Measurements from ENCODE around the gene IDE. TPM values are rescaled to one million over a fixed set of nuclear protein-coding genes. Genes with fewer than 3 reads are reported as not detected.

The IDE gene
- total and polyA plus RNA-seq, 2 of the 13 experiments (the other 11 are each of a cell fraction or from before 2014, with no cell fraction given): 16.1 to 52.1 TPM

DNA sequence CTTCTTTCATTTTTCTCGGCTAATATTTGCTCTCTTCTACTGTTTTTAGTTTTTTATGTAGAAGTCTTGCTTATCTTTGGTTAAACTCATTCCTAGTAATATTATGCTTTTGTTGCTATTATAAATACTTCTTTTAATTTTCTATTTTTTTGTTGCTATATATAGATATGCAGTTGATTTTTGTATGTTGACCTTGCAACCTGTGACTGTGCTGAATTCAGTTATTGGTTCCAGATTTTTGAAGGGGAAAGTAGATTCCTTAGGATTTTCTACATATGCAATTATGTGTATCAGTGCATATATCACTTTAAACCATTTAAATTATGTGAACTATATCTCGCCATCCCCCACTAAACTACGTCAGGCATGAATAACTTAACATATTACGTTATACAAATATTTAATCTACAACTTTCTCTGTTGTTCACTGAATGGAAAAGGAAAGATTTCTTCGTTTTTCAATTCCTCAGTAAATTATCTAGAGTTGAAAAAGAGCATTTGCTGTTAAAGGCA lies 71.5 kb downstream of the IDE start (continued):
- TF ChIP-seq, protein P1, sequence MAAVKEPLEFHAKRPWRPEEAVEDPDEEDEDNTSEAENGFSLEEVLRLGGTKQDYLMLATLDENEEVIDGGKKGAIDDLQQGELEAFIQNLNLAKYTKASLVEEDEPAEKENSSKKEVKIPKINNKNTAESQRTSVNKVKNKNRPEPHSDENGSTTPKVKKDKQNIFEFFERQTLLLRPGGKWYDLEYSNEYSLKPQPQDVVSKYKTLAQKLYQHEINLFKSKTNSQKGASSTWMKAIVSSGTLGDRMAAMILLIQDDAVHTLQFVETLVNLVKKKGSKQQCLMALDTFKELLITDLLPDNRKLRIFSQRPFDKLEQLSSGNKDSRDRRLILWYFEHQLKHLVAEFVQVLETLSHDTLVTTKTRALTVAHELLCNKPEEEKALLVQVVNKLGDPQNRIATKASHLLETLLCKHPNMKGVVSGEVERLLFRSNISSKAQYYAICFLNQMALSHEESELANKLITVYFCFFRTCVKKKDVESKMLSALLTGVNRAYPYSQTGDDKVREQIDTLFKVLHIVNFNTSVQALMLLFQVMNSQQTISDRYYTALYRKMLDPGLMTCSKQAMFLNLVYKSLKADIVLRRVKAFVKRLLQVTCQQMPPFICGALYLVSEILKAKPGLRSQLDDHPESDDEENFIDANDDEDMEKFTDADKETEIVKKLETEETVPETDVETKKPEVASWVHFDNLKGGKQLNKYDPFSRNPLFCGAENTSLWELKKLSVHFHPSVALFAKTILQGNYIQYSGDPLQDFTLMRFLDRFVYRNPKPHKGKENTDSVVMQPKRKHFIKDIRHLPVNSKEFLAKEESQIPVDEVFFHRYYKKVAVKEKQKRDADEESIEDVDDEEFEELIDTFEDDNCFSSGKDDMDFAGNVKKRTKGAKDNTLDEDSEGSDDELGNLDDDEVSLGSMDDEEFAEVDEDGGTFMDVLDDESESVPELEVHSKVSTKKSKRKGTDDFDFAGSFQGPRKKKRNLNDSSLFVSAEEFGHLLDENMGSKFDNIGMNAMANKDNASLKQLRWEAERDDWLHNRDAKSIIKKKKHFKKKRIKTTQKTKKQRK (IDR thresholded peaks at IDR 0.05; ENCODE audit: low read length): no peak

DNA sequence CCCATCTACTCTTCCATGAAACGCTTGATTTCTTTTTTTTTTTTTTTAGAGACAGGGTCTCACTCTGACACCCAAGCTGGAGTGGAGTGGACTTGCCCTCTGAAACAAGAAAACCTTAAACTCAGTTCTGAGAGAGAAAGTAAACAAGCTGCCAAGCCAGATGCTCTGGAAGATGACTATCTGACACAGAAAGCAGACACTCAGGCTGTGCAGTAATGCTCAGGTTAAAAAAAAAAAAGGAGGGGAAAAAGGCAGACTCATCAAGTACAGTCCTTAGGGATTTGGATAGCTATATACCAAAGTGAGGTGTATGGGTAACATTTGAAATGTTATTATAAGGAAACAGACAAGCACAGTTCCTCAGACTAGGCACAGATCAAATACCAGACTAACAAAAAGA lies 80.5 kb downstream of the IDE start:
- WGBS (ENCODE audit: low lambda C conversion rate): 97% methylated on average over 1 of the region's 1 CpG
- ChIA-PET CTCF (ENCODE audit: low intra/inter-chr PET ratio, low total read pairs) (no interaction called here), POLR2A (no interaction called here)
- FAIRE-seq: no peak
- no peak for DNase-seq (ENCODE audit: low spot score)
- TF ChIP-seq ZC3H13 (CRISPR knock-in tag; IDR thresholded peaks at IDR 0.05): no peak
- no peak for TF ChIP-seq ZNF629 (CRISPR knock-in tag; conservative IDR thresholded peaks at IDR 0.05)
- no peak for TF ChIP-seq KLF9 (CRISPR knock-in tag; IDR thresholded peaks at IDR 0.05; ENCODE audit: low read depth)
- TF ChIP-seq, protein P2, sequence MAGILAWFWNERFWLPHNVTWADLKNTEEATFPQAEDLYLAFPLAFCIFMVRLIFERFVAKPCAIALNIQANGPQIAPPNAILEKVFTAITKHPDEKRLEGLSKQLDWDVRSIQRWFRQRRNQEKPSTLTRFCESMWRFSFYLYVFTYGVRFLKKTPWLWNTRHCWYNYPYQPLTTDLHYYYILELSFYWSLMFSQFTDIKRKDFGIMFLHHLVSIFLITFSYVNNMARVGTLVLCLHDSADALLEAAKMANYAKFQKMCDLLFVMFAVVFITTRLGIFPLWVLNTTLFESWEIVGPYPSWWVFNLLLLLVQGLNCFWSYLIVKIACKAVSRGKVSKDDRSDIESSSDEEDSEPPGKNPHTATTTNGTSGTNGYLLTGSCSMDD (CRISPR knock-in tag; IDR thresholded peaks at IDR 0.05): no peak
- no peak for TF ChIP-seq ISL2 (CRISPR knock-in tag; IDR thresholded peaks at IDR 0.05)
- TF ChIP-seq ZNF317 (CRISPR knock-in tag; IDR thresholded peaks at IDR 0.05): no peak
- TF ChIP-seq ZNF552 (CRISPR knock-in tag; IDR thresholded peaks at IDR 0.05; ENCODE audit: borderline replicate concordance): no peak
- TF ChIP-seq KLF15 (CRISPR knock-in tag; IDR thresholded peaks at IDR 0.05; ENCODE audit: borderline replicate concordance): no peak
- H3K4me3 ChIP-seq (replicated peaks in 1 of 3; ENCODE audit: insufficient read depth in 1 of 3, low read depth in 2 of 3, low read length in 3 of 3): no peak overlapping the region
- no TSS peak for BruUV-seq (replicated peaks)
- H3K4me1 ChIP-seq (ENCODE audit: insufficient read depth, low read length): no peaks in the 10 kb centered on the region
- H3K4me2 ChIP-seq (ENCODE audit: low read depth, low read length): no peak overlapping the region
- H3K9me3 ChIP-seq (ENCODE audit: low read length): no peaks in the 10 kb centered on the region
- no peak overlapping the region for H2AFZ ChIP-seq (ENCODE audit: low read length)
- peaks cover 8 to 43% of the 10 kb centered on the region in 2 experiments for H3K36me3 ChIP-seq (replicated peaks in 1 of 2; ENCODE audit: control insufficient read depth in 1 of 2, insufficient read depth in 2 of 2, low read length in 2 of 2)
- H3K27me3 ChIP-seq (ENCODE audit: control insufficient read depth in 1 of 2, insufficient read depth in 2 of 2, low read length in 2 of 2): no peaks in the 10 kb centered on the region
- in situ Hi-C loops (cut with HindIII; ENCODE audit: extremely low pct_ligation_motif_present, low pct_unique_long_range_greater_than_20kb): no loop called here
- no peak for ATAC-seq
- no peaks in the 10 kb centered on the region for H4K20me1 ChIP-seq (ENCODE audit: insufficient read depth, low read length)
- no peak overlapping the region for H3K9ac ChIP-seq (ENCODE audit: insufficient read depth, low read depth, low read length)
- intact Hi-C loops (cut with micrococcal nuclease; ENCODE audit: unreplicated experiment): no loop called here
- H3K27ac ChIP-seq (ENCODE audit: extremely low read length, insufficient read depth, low read length): no peak overlapping the region
- H3K79me2 ChIP-seq (ENCODE audit: insufficient read depth, low read length): no peaks in the 10 kb centered on the region

All from HepG2 (cell line).